NCI-H345 (cell line): ENCODE measurements around the gene LTBP3.

Source experiments
- DNase-seq: peaks from one replicate; lab custom pipeline; 2025; lab: John Stamatoyannopoulos, UW

Gene LTBP3

DNA sequence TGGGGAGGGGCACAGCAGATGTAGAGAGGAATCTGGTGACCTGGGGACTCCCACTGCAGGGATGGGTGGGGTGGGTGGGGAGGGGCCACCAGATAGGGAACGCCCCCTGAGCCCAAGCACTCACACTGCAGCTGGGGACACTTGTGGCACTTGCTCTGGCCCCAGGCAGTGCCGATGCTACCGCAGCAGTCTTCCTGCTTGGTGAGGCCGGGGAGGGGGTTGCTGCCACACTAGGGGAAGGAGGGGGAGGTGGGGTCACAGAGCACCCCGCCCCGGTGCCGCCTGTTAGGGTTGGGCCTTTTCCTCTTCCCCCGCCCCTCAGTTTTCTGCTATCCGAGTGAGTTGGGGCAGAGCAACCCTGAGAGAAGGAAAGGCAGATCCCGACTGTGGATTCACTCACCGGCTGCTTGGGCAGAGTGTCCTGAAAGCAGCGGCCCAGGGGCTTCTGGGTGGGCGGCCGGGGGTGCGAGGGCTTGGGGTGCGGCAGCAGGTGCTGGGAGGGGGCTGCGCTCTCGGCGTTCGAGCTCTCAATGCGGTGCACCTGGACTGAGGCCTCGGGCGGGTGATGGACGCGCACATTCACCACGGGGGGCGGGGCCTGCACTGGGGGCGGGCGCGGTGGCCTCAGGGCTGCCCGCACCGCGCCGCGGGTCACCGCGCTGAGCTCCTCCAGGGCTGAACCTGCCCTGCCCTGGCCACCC is 4.7 kb downstream of the LTBP3 start:
- DNase-seq, result peak; percentile 64

DNA sequence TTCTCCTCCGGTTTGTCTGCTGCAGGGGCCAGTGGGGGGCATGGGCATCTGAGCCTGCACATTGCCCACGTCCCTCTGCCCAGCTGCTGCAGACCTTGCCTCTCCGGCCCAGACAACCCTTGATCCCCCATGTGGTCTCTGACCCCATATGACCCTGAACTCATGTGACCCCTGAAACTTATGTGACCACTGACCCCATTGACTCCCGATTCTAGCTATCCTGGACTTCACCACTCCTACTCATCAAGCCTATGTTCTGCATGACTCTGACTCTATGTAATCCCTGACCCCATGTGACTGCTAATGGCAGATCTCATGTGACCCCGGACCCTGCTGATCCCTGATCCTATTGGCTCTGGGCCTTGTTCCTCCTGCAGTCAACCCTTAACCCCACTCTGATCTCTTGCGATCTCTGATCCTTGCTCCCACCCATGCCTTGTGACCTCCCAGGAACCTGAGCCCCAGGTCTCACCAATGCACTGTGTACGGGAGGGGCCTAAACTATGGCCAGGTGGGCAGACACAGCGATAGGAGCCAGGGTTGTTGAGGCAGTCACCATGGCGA is 5.7 kb downstream of the LTBP3 start:
- no peak for DNase-seq

DNA sequence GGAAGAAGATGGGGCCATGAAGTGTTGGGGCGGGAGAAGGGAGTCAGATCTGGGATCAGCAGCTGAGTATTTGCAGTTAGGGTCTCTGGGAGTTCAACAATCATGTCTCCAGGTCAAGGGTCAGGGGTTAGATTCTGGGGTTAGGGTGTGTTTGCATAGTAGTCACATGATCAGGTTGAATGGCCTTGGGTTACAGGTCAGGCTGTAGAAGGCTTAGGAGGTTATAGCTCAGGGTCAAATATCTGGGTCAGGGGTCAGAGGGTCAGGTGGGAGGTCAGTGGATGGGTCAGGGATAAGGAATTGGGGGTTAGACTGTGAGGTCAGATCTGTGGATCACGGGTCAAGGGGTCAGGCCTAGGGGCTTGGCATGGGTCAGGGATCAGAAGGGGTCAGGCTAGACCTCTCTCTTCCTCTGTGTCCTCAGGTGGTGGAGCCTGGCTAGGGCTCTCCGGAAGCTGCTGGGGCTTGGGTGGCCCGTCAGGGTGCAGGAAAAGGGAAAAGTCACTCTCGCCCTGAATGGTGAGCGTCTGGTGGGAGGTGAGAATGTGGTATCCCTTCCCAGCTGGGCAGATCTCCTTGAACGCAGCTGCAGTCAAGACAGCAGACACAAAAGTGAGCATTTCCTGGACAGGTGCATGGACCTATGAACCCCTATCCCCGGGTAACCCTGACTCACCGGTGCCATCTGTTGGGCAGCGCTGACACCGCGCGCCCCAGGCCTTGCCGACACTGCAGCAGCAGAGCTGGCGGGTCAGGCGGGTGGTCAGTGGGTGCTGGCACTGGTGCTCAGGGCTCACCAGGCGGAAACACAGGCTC is 6.4 kb downstream of the LTBP3 start:
- DNase-seq, result peak; percentile 76

DNA sequence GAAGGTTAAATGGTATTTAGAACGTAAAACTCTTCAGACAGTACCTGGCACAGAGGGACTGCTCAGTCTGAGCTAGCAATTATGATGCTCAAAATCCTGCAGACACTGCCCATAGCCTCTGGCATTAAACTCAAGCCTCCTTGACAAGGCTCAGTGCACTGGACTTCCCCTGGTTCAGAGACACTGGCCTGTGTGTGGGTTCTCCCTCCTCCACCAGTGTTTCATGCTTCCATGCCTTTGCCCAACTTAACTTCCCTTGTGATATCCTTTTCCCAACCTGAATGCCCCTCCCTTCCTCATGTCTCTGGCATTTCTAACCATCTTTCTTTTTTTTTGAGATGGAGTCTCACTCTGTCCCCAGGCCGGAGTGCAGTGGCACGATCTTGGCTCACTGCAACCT is 9.1 kb downstream of the LTBP3 start:
- no peak for DNase-seq

DNA sequence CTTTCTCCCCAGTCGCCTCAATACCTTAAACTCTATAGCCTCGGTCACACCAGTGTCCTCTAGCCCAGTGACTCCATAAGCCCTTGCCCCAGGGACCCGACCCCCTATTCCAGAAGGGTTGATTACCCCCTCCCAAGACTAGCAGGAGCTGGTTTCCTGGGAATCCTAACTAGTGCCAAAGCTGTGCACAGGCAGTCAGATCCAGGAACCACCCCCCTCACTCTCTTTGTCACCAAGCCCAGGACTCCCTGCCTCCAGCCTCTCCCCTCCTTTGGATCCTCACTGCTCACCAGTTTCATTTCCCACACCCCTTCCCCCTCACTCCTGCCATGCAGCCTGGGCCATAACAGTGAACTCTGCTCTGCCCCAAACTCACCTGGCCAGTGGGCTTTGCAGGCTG is 9.8 kb downstream of the LTBP3 start:
- DNase-seq, result no peak

DNA sequence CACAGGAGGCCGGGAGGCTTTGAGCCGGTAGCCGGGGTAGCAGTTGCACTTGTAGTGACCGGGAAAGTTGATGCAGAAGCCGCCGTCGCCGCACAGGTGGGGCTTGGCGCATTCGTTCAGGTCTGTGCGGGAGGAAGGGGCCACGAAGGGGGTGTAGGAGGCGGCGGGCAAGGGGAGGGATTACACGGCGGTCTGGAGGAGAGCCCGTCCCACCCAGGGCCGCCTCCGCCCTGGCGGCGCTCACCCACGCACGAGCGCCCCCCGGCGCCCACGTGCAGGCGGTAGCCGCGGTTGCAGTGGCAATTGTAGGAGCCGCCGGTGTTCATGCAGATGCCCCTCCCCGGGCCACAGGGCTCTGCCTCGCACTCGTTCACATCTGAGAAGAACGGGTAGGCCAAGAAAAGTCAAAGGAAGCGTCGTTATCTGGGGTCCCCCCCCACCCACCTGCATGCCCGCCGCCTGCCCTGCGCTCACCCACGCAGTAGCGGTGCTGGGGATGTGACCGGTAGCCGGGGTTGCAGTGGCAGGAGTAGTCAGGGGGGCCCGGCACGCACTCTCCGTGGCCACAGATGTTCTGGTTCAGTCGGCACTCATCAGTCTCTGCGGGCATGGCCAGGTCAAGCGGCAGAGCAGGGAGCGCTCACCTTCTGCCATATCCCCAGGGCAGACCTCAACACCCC is 10.6 kb downstream of the LTBP3 start:
- no peak for DNase-seq

DNA sequence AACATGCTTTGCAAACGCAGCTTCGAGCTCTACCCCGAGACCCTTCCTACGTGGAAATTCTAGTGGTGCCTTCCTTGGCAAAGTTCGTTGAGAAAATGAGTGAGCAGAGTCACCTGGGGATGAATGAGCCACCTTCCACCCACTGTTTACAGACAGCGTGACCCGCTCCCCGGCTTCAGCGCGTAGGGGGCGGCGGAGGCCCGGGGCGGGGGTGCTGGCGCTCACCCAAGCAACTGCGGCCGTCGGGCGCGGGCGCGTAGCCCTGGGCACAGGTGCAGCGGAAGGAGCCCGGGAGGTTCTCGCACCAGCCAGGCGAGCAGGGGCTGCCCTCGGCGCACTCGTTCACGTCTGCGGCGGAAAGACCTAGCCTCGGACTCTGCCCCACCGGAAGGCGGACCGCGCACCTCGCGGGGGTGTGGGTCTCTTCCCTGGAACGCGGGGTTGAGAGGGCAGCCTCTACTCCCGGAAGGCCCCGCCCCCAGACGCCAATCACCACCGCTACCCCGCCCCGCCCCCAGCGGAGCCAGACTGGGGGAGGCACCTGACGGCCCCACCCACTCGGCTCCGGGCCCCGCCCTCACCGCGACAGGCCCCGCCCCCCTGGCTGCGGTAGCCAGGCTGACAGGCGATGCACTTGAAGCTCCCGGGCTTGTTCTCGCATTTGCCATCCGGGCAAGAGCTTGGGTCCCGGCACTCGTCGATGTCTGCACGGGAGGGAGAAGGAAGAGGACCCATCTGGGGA is 11.8 kb downstream of the LTBP3 start:
- peak; percentile 94 for DNase-seq

DNA sequence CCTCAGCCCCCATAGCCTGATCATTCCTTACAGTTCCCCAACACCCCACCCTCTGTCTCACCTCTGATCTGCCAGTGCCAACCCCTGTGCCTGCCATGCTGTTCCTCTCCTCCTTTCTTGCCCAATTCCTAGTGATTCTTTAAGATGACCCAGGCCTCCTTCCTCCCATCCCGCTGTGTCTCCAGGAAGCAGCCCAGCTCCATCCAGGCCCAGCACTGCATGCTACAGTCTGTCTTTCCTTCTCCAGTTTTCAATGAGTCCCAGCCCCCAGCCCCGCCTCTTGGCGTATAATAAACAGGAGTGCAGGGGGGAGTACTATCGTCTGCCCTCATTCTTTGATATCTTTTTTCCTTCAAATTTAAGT is 12.3 kb downstream of the LTBP3 start:
- DNase-seq, result no peak

DNA sequence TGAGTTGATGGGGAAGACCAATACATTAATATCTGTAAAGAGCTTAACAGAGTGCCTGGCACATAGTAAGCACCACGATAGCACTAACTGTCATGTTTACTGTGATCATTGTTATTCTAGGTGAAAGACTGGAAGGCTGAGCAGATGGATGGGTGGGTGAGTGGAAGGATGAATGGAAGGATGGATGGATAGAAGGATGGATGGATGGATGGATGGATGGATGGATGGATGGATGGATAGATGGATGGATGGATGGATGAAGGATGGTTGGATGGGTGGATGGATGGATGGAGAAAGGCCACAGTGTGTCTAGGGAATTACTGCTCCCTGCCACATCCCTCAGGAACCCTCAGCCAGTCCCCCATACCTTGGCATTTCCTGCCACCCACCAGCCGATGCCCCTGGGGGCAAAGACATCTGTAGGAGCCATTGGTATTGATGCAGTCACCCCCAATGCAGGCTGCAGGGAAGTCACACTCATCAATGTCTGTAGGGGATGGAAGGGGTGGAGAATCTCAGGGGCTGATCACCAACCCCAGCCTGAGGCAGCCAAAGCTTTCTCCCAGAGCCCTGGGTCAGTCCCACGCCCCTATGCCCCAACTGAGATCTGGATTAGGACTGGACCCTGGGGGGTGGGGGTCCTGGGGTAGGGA is 15.3 kb downstream of the LTBP3 start:
- DNase-seq, result no peak

DNA sequence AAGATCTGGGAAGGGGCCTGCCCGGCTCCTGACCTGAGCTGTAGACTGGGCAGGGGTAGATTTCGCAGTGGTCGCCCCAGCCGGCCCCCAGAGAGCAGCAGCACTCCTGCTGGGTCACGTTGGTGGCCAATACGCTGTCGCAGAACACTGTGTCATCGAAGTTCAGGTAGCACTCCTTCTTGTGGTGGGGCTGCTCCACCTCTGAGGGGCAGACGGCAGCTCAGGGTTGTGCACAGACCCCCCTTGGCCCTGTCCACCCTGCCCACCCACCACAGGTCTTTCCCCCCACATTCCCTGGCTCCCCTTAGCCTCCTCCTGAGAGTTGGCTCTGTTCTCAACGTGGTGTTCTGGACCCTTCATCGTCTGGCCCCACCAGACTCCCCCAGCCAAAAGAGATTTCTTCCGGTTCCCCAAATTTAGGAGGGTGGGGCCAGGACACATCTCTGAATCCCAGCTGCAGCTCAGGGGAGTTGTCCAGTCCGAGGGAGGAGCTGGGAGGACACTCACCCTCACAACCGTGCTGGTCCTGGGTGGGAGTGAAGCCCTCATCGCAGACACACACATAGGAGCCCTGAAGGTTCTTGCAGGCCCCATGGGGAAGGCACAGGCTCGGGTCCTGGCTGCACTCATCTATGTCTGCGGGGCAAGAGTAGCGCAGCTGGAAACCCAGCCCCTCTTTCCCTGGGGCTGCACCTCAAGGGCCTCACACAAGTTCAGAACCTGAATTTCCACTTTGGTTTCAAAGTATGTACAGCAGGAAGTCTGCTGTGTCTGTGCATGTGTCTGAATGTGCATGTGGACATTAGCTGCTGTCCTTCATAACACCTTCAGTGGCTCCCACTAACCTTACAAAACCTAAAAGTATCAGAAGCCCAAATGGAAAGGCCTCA is 16.8 kb downstream of the LTBP3 start:
- no peak for DNase-seq

DNA sequence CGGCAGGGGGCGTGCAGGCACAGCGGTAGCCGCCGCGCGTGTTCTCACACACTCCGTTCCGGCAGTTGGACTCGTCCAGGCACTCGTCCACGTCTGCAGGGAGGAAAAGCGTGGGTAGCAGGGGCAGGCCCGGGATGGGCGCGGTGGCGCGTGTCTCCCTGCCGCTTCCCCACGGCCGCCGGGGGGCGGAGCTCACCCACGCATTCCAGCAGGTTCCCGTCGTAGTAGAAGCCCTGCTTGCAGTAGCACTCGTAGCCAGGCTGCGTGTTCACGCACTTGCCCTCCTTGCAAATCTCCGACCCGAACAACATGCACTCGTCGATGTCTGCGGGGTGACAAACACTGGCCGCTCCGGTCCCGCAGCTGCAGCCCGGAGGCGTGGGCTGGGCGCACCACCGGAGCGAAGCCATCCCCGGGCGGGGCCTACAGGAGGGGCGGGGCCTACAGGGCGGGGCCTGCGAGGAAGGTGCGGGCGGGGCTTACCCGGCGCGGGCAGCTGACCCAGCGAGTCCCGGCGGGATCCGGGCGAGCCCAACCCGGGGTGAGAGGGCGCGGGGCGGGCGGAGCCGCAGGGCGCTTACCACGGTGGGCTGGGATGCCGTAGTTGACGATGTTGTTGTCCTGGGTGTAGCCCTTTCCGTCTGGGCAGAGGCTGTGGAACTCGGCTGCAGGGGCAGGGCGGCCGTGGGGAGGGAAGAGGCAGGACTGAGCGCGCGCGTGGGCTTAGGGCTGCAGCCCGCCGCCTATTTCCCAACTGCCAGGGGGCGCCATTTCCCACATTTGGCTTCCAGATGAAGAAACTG is 17.7 kb downstream of the LTBP3 start:
- DNase-seq, result peak; percentile 75

DNA sequence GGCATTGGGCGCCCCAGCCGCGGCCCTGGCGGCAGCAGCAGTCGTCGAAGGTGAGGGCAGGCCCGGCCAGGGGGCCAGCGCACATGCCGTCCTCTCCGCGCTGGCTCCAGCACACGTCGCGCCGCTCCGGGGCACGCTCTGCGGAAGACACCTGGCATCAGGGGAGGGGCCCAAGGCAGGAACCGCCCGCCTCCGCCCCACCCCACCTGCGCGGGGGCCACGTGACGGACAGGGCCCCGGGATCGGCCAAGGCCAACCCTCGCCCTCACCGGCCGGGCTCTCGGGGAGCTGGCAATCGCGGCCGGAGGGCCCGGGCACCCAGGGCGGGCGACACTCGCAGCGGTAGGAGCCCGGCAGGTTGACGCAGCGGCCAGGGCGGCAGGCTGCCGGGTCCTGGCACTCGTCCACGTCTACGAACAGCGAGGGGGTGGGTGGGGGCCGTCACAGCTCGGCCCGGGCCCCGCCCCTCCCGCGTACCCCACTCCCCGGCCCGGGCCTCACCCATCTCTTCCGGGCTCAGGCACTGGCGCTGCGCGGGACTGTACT is 18.3 kb downstream of the LTBP3 start:
- DNase-seq, result no peak

DNA sequence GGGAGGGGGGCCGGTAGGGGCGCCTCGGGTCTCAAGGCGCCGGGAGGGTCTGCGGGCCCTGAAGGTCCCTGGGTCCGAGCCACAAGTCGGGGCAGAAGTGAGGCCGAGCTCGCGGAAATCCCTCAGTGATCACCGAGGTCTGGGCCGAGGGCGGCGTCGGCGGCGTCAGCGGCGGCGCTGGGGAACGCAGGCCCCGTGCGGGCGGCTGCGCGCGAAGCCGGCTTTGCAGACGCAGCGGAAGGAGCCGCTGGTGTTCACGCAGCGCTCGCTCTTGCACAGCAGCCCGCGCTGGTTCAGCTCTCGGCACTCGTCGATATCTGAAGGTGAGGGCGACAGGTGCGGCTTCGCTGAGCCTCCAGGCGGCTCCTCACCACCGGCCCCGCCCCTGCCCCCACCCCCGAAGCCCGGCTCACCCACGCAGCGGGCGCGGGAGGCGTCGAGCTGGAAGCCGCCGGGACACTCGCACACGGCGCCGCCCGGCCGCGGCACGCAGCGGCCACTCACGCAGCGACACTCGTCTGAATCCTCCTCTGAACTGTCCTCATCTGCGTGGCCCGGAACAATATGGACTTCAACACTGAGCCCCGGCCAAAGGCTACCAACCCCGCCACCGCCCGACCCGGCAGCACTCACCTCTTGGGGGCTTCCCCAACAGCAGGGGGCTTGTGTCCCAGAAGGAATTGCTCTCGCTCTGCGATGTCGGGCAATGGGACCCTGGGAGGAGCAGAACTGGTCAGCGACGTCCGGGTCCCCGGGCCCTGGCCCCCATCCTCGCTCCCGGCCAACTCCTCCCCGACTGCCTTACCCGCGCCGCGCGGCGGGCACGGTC is 19.0 kb downstream of the LTBP3 start:
- DNase-seq, result no peak

DNA sequence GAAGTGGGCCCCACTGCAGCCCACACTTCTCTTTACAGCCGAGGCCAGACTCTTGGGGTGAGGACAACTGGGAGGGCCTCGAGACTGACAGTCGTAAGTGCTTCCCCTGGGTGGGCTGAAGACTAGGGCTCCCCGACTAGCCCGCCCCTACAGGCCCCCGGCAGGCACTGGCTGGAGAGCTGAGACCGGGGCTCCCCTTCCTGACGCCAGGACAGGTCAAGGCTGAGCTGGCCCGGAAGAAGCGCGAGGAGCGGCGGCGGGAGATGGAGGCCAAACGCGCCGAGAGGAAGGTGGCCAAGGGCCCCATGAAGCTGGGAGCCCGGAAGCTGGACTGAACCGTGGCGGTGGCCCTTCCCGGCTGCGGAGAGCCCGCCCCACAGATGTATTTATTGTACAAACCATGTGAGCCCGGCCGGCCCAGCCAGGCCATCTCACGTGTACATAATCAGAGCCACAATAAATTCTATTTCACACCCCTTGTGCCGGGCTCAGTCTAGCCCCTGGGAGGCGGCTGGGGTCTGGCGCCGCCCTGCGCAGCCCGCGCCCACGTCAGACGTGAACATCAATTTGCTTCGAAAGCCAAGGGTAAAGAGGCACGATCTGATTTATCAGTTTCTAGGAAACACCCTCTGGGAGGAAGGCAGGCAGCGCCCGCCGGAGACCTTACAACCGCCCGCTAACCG is 19.8 kb downstream of the LTBP3 start:
- no peak for DNase-seq

DNA sequence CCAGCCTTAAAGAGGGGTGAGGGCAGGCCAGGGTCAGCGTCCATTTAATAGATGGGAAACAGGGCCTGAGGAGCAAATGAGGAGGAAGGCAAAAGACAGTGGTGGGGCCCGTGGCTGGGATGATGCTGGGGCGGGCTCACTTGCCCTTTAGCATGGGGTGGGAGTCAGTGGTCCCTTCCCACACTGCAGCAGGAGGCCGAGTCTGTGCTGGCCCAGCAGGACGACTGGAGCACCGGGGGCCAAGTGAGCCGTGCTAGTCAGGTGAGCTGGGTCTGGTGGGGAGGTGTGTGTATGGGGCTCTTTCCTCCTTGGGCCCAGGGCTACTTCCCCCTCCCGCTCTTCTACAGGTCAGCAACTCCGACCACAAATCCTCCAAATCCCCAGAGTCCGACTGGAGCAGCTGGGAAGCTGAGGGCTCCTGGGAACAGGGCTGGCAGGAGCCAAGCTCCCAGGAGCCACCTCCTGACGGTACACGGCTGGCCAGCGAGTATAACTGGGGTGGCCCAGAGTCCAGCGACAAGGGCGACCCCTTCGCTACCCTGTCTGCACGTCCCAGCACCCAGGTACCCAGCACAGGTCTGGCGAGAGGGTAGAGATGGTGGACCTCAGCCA is 20.4 kb downstream of the LTBP3 start:
- no peak for DNase-seq

DNA sequence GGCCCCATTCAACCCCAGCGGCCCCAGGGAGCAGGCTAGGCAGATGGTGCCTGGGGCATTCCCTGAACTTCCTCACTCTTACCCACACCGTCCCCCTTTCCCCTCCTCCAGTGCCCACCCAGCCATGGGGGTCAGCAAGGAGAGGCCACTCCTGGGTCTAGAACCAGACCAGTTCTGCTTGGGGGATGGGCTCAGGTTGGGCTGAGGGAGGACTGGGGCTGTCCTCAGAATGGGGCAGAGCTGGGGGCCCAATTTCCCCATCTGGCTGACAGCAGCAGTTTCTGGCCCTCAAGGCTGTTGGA is 20.9 kb downstream of the LTBP3 start:
- DNase-seq, result no peak

DNA sequence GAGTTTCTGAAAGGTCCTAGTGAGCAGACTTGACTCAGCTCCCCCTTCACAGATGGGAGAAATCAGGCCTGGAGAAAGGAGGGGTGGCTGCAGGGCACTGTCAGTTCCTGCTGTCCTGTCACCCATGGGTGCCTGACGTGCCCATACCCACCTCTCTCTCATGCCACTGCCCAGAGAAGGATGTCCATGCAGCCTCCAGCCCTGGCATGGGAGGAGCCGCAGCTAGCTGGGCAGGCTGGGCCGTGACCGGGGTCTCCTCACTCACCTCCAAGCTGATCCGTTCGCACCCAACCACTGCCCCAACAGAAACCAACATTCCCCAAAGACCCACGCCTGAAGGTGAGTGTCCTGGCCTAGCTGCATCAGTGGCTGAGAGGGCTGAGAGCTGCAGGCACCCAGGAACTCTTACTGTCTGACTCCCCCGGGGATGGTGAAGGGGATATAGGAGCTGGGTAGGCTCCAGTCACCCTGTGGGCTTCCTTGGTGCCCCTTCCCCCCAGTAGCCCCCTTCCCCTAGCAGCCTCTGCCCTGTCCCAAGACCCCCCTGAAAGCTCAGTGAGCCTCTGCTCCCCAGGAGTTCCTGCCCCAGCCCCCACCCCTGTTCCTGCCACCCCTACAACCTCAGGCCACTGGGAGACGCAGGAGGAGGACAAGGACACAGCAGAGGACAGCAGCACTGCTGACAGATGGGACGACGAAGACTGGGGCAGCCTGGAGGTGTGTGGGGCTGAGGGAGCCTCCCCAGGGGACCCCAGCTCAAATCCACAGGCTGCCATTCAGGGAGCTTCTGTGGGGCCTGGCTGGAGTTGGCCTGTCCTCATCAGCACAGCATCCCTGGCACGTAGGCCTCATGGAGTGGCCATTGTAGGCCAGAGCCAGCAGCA is 21.5 kb downstream of the LTBP3 start:
- no peak for DNase-seq
